WI38 (cell line): ENCODE data around the gene BORCS6.
"Not testable (repeated sequence)": the region's sequence is repeated elsewhere in the genome, so short reads cannot be mapped to it uniquely, and the experiment has no call there.

Experiments used
- H3K4me3 ChIP-seq: 2 replicates; pipeline ENCODE4 v1.5.1; 2011; ENCODE audit warnings: low read depth, mild to moderate bottlenecking, control low read depth, low read length
- CTCF ChIP-seq: IDR thresholded peaks from 2 replicates; pipeline ENCODE4 v1.5.1; 2012; ENCODE audit warnings: low read depth, mild to moderate bottlenecking, control low read depth, low read length

Gene BORCS6

GRCh38 chr17:8221663-8222379 lies 31.8 kb upstream of the BORCS6 start:
- peak overlapping the region; percentile 69 for H3K4me3 ChIP-seq
- TF ChIP-seq CTCF, result no peak

GRCh38 chr17:8220783-8221662 lies 31.0 kb upstream of the BORCS6 start:
- peak overlapping the region; percentile 69 for H3K4me3 ChIP-seq
- no peak for TF ChIP-seq CTCF

- not testable (repeated sequence) for H3K4me3 ChIP-seq
Observed at GRCh38 chr17:8214000-8214399, 24.0 kb upstream of the BORCS6 start.

- no peak overlapping the region for H3K4me3 ChIP-seq
- no peak for TF ChIP-seq CTCF
Observed at GRCh38 chr17:8212312-8213180, 22.6 kb upstream of the BORCS6 start.

GRCh38 chr17:8210761-8211458 lies 20.9 kb upstream of the BORCS6 start:
- no peak for TF ChIP-seq CTCF
- peak overlapping the region; percentile 79 for H3K4me3 ChIP-seq

GRCh38 chr17:8209907-8210760 lies 20.2 kb upstream of the BORCS6 start, which contains the start of gene AURKB:
AURKB (minus strand) TSS chr17:8210575; CDS start chr17:8210224, 351 bp downstream.
- peak within 1 kb of the TSS; percentile 79 for H3K4me3 ChIP-seq
- no peak for TF ChIP-seq CTCF
